Fibroblast of peridontal ligament (primary cell): Measurements from ENCODE around the gene SMARCC2.

Experiments used
- DNase-seq: peaks from one replicate; pipeline ENCODE4 v3.0.0-alpha.2; 2010; ENCODE audit errors: extremely low read depth

The SMARCC2 gene

DNA sequence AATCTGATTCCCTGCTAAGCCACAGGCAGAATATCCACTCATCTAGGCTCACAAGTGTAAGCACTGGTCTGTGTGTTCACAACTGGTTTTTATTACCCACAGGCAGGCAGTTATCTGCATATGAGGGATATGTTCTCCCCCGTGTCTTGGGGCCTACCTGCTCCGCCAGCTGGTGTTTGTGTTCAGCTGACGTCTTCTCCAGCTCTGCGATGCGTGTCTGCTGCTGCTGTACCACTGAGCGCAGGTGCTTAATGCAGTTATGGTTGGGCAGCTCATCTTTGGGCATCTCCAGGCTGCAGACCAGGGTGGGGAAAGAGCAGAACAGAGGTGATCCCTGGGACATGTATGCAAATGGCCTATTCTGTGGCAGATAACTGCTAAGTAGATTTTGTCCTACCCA is 18.7 kb upstream of the SMARCC2 start:
- DNase-seq: no peak

DNA sequence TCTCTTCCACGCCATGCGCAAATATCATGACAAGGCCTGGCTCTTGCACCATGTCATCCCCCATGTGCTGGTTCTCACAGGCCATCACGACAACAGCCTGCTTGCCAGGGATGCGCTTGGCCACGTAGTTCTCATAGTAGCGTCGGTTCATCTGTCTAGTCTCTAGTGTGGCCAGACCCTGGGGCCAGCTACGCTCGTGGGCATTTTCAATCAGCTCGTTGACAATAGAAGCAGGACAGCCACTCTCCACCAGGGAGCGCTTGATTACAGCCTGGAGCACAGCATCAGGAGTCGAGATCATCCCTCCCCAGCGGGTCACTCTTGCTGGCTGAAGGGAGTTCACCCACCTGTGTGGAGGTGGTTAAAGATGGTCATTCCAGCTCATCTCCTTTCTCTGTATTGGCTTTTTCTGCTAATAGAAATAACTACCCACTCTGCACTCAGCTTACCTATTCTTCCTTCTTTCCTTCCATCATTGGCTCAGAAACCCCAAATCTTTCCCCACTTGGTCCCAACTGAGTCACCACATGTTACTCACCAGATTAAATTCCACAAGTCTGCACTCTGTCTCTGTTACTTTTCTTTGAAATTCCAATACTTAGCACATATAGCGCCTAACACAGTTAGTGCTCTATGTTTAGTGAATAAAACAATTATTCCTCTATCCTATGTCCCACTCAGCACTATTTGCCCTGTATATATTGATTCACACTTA is 17.3 kb upstream of the SMARCC2 start:
- DNase-seq: peak; percentile 62

GRCh38 chr12:56205445-56205844 is 16.2 kb upstream of the SMARCC2 start:
- no peak for DNase-seq

GRCh38 chr12:56204275-56204674 is 15.0 kb upstream of the SMARCC2 start:
- no peak for DNase-seq

GRCh38 chr12:56202838-56203237 is 13.6 kb upstream of the SMARCC2 start:
- no peak for DNase-seq

GRCh38 chr12:56202366-56202765 is 13.1 kb upstream of the SMARCC2 start:
- DNase-seq: no peak

DNA sequence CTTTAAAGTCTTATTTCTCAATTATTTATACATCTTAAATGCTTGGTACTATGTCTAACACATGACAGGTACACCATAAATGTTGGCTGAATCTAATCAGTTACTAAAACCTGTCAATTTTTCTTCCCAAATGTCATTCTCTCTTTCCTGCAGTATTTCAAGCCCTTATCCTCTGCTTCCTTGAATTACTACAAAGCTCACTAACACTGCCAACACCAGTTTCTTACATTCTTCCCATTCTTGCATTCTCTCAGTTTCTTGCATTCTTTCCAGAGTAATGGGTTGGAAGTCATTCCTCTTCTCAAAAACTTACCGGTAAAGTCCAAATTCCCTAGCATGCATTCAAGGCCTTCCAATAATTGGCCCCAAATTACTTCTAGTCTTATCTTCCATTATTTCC is 9.6 kb upstream of the SMARCC2 start:
- DNase-seq: peak; percentile 27

DNA sequence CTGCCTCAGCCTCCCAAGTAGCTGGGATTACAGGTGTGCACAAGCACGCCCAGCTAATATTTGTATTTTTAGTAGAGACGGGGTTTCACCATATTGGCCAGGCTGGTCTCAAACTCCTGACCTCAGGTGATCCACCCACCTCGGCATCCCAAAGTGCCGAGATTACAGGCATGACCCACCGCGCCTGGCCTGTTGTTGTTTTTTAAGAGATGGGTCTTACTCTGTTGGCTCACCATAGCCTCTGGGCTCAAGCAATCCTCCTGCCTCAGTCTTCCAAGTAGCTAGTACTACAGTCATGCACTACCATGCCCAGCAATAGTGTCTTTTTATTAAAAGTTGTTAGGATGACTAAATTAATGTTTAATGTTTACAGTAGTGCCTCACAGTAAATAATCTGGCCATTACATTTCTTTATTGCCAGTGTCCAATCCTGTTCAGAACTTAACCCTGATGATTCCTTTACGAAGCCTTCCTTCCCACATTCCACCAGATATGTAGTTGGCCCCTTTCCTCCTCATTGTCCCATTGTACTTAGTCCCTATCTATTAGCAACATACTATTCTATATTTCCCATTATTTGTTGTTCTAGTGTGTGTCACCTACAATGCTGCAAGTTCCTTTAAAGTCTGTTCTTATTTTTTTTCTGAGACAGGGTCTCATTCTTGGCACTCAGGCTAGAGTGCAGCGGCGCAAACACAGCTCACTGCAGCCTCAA is 8.8 kb upstream of the SMARCC2 start:
- DNase-seq: no peak

DNA sequence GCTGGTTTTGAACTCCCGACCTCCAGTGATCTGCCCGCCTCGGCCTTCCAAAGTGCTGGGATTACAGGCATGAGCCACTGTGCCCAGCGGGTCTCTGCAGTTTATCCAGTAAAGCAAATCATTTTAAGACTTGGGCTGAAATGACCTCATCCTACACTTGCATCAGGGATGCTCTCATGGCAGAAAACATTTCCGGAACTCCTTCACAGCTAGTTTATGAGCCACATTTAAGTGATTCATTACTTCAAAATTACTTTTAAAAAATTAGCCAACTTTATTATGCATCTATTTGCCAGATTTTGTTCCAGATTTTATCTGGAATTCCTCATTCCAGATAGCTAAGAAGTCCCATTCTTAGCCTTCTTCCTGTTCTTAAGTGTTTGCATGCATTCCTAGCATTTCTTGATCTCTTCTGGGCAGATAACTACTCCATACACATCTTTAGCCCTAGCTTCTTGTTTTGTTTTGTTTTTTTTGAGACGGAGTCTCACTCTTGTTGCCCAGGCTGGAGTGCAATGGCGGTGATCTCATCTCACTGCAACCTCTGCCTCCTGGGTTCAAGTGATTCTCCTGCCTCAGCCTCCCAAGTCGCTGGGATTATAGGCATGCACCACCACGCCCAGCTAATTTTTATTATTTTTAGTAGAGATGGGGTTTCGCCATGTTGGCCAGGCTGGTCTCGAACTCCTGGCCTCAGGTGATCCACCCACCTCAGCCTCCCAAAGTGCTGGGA is 7.7 kb upstream of the SMARCC2 start:
- peak; percentile 78 for DNase-seq

DNA sequence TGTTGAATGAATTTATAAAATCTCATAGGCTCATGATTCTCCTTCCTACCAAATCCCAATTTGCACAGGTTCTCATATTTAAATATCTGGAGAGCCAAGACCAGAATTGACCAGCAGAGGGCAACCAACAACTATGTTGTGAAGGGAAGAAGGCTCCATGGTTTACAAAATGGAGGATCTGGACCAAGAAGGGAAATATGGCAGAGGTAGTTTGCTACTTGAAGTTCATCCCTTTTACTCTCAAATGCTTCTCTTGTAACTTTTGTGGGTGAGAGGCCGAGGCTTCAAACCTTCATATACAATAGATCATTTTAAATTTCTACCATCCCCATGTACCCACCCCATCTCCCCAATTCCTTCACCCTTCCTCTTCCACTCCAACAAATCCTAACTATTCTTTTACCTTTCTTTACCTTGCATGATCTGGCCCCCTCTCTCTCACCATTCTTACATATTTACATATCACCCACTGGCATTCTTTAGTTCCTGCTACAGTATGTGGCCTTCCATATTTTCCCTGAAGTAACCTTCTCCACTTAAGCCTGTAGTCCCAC is 3.8 kb upstream of the SMARCC2 start:
- DNase-seq: peak; percentile 93

GRCh38 chr12:56192582-56192981 is 3.3 kb upstream of the SMARCC2 start:
- no peak for DNase-seq

DNA sequence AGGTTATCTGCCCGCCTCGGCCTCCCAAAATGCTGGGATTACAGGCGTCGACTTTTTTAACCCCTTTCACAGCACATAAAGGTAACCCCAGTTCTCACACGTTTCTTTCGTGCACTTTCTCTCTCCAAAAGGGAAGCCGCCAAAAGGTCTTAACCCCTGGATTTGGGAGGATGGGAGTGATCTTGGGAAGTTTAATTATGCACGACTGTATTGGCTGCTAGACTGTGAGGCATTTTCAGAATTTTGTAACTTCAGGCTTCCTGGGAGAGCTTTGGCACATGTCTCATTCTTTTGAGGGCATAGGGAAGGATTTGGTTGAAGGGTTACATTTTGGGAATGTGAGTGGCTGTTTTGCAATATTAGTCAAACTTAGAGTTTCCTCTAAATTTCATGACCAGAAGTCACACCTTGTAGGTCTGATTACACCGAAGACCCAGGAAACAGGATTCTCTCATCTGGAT is 1.4 kb upstream of the SMARCC2 start:
- peak; percentile 40 for DNase-seq

DNA sequence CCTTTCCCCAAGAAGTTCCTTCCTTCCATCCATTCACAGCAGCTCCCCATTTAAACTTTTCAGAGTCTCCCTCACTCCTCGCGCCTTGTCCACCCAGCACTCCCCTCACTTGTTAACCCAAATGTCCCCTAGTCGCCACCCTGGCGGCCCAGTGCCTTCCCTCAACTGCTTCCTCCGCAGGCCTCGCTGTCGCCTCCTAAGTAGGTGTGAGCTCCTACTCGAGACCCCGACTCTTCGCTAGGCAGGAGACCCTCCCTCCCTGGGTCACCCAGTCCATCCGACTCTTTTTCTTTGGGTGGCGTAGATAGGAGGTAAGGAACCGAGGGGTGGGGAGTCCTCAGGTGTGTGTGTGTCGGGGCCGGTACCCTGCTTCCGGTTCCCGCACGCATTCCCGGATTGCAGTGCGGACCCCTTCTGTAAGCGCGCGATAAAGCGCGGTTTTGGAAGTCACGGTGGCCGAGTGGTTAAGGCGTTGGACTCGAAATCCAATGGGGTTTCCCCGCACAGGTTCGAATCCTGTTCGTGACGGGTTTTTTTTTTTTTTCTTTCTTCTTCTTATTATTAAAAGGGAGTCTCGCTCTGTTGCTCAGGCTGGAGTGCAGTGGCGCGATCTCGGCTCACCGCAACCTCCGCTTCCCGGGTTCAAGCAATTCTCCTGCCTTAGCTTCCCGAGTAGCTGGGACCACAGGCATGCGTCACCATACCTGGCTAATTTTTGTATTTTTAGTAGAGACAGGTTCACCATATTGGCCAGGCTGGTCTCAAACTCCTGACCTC is 823 bp upstream of the SMARCC2 start:
- peak; percentile 86 for DNase-seq

GRCh38 chr12:56188778-56189098 is 545 bp downstream of the SMARCC2 start:
- no peak for DNase-seq

DNA sequence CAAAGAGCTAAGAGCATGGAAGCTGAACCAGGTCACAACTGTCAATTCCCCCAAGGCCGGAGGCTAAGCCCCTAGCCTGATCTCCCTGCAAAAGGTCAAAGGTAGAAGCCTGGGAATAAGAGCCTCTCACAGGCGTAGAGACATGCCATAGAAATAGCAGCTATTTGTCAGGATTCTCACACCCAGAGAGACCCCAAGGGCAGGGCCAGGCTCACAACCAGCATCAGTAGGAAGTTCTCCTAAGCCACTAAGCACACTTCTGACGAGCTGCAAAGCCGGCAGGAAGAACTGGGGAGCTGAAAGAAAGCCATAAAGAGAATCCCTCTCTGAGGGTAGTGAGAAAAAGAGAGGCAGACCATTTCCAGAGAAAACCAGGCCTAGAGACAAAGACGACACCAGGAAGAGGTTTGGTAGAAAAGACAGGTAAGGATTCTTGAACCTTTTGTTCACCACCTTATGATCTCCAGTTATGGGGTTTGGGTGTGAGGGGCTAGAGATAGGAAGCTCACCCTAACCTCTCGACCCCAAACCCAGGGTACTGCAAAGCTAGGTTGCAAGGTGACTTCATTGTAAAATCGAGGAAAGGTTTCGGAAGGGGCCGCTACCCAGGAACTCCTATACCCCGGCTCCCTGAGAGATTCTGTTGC is 1.0 kb downstream of the SMARCC2 start:
- DNase-seq: no peak

- DNase-seq: no peak
Measured at GRCh38 chr12:56186957-56187356, 2.3 kb downstream of the SMARCC2 start.

- DNase-seq: no peak
Measured at GRCh38 chr12:56178347-56178746, 10.9 kb downstream of the SMARCC2 start.

DNA sequence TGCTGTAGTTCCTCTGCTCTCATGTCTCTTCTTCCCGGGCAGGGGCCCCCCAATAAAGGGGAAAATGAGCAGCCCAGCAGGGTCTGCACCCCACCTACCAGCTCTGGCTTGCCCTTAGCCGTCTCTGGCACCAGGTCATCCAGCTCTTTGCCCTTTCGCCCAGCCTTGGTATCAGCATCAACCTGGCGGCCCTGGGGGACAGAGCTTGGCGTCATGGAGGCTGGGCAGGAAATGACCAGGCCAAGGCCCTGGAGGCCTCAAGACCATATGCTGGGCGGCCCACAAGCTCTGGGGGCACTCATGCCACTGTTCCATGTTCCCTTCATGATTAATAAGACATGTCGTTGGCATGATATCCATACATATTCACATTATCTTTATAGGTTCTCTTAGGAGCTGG is 16.4 kb downstream of the SMARCC2 start:
- DNase-seq: no peak

GRCh38 chr12:56169229-56169759 is 20.0 kb downstream of the SMARCC2 start:
- DNase-seq: no peak

- no peak for DNase-seq
Measured at GRCh38 chr12:56165369-56165768, 23.9 kb downstream of the SMARCC2 start.

DNA sequence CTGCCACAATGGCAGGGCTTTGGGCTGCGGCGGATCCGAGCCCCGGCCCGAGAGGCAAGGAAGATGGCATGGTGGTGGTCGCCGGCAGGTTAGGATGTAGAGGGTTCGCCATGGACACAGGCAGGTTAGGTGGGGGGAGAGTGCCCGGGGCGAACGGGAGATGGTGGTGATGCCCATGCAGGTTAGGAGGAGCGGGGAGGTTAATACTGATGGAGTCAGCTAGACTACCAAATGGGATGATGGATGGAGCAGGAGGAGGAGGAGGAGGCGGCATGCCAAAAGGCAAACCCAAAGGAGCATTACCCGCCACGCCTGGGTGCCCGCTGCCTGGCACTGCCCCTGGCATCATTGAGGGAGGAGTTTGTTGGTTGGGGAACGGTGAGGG is 24.9 kb downstream of the SMARCC2 start:
- no peak for DNase-seq
